HG03558 (cell line): Measurements from ENCODE around the gene SH2B2.
A peak's percentile ranks its signal among the peaks of the same experiment; 100 is the strongest.
"Not testable (repeated sequence)": the region's sequence is repeated elsewhere in the genome, so short reads cannot be mapped to it uniquely, and the experiment has no call there.

Experiments
- ATAC-seq: cut with Tn5 transposase; IDR thresholded peaks from one replicate; pipeline ENCODE4 v1.9.1; 2021; ENCODE audit warnings: moderate number of reproducible peaks; ENCODE audit not compliant: unreplicated experiment; ENCODE audit errors: extremely low read depth

The SH2B2 gene

GRCh38 chr7:102303669-102304422 is 17.2 kb downstream of the SH2B2 start:
- ATAC-seq, result no peak

- ATAC-seq, result no peak
Observed at GRCh38 chr7:102304668-102305067, 18.0 kb downstream of the SH2B2 start.

GRCh38 chr7:102305414-102306268 is 19.0 kb downstream of the SH2B2 start:
- peak; percentile 23 for ATAC-seq

GRCh38 chr7:102306916-102307677 is 20.4 kb downstream of the SH2B2 start:
- ATAC-seq, result peak; percentile 61

GRCh38 chr7:102310414-102310815 is 23.7 kb downstream of the SH2B2 start:
- ATAC-seq, result no peak

- ATAC-seq, result no peak
Observed at GRCh38 chr7:102312317-102312716, 25.6 kb downstream of the SH2B2 start.

GRCh38 chr7:102313997-102314780 is 27.5 kb downstream of the SH2B2 start:
- no peak for ATAC-seq

- ATAC-seq, result no peak
Observed at GRCh38 chr7:102317231-102318059, 30.8 kb downstream of the SH2B2 start.

- no peak for ATAC-seq
Observed at GRCh38 chr7:102318482-102318971, 31.9 kb downstream of the SH2B2 start.

GRCh38 chr7:102319671-102320070 is 33.0 kb downstream of the SH2B2 start:
- ATAC-seq, result no peak

GRCh38 chr7:102320181-102320580 is 33.5 kb downstream of the SH2B2 start:
- ATAC-seq, result no peak

GRCh38 chr7:102320601-102321350 is 34.1 kb downstream of the SH2B2 start:
- no peak for ATAC-seq

- ATAC-seq, result no peak
Observed at GRCh38 chr7:102321351-102322201, 34.9 kb downstream of the SH2B2 start.

- ATAC-seq, result no peak
Observed at GRCh38 chr7:102322202-102322715, 35.6 kb downstream of the SH2B2 start.

- ATAC-seq, result no peak
Observed at GRCh38 chr7:102323914-102324195, 37.2 kb downstream of the SH2B2 start.

GRCh38 chr7:102325106-102325505 is 38.4 kb downstream of the SH2B2 start:
- ATAC-seq, result not testable (repeated sequence)

- ATAC-seq, result no peak
Observed at GRCh38 chr7:102326157-102326889, 39.7 kb downstream of the SH2B2 start.
